IMR-90 (cell line): Measurements from ENCODE around the gene SLC9A5. TPM values are rescaled to one million over a fixed set of nuclear protein-coding genes. Genes with fewer than 3 reads are reported as not detected.

Source experiments
- ATAC-seq: fragments of 200-7000 bp; cut with Tn5 transposase; 2 replicates; pipeline ENCODE4 v1.9.1; 2020; ENCODE audit warnings: low read depth, mild to moderate bottlenecking, moderate library complexity
- BruUV-seq: library from RNA; stranded (reverse); fragments of 400-500 nt; replicated peaks from 2 replicates; lab custom pipeline; 2021; lab: Mats Ljungman, UMichigan
- CTCF ChIA-PET: fragments of 300-600 bp; formaldehyde crosslinking; extraction: SDS; loops from one replicate; lab custom pipeline; 2021; ENCODE audit warnings: antibody characterized with exemption; lab: Yijun Ruan, JAX
- POLR2A ChIA-PET: fragments of 300-600 bp; sonication (Branson Sonifier 250); formaldehyde crosslinking; loops from one replicate; lab custom pipeline; 2022; ENCODE audit warnings: antibody characterized with exemption; ENCODE audit not compliant: unreplicated experiment; lab: Charles Lee
- DNase-seq: peaks from one replicate; pipeline ENCODE4 v3.0.0; 2013
- H2AFZ ChIP-seq: replicated peaks from 2 replicates; pipeline ENCODE3; 2013; ENCODE audit warnings: low read length, mild to moderate bottlenecking; ENCODE audit not compliant: poor library complexity
- H2AK5ac ChIP-seq: 2 replicates; pipeline ENCODE4 v1.6.1; 2013; ENCODE audit warnings: low read depth, low read length, inconsistent platforms
- H2AK9ac ChIP-seq: replicated peaks from 2 replicates; pipeline ENCODE3; 2013; ENCODE audit warnings: mild to moderate bottlenecking, low read depth, low read length, moderate library complexity; ENCODE audit not compliant: poor library complexity
- H2BK120ac ChIP-seq: 2 replicates; pipeline ENCODE4 v1.6.1; 2013; ENCODE audit warnings: low read depth, low read length, inconsistent platforms
- H2BK15ac ChIP-seq: 3 replicates; pipeline ENCODE4 v1.6.1; 2013; ENCODE audit warnings: low read depth, low read length, inconsistent platforms
- H2BK20ac ChIP-seq: 2 replicates; pipeline ENCODE4 v1.6.1; 2013; ENCODE audit warnings: low read depth, mild to moderate bottlenecking, inconsistent platforms, low read length, moderate library complexity
- H2BK5ac ChIP-seq: 2 replicates; pipeline ENCODE4 v1.6.1; 2013; ENCODE audit warnings: mild to moderate bottlenecking, low read depth, low read length, inconsistent platforms; ENCODE audit not compliant: poor library complexity, severe bottlenecking
- H3K14ac ChIP-seq: replicated peaks from 2 replicates; pipeline ENCODE4 v1.6.1; 2013; ENCODE audit warnings: low read depth, low read length, inconsistent platforms
- H3K18ac ChIP-seq: 2 replicates; pipeline ENCODE4 v1.6.1; 2013; ENCODE audit warnings: low read depth, low read length, control low read depth
- H3K23ac ChIP-seq: 2 replicates; pipeline ENCODE4 v1.6.1; 2013; ENCODE audit warnings: low read depth, low read length, inconsistent platforms
- H3K27ac ChIP-seq: 2 replicates; pipeline ENCODE4 v1.5.1; 2013; ENCODE audit warnings: mild to moderate bottlenecking, control low read depth, low read length; ENCODE audit not compliant: insufficient read depth
- H3K27me3 ChIP-seq: 2 replicates; pipeline ENCODE4 v1.6.1; 2013; ENCODE audit warnings: low read length; ENCODE audit not compliant: control insufficient read depth, insufficient read depth
- H3K36me3 ChIP-seq: 2 replicates; pipeline ENCODE4 v1.6.1; 2013; ENCODE audit warnings: low read length, mixed read lengths; ENCODE audit not compliant: control insufficient read depth, insufficient read depth
- H3K4ac ChIP-seq: 2 replicates; pipeline ENCODE4 v1.6.1; 2013; ENCODE audit warnings: low read depth, low read length, inconsistent platforms
- H3K4me1 ChIP-seq: 2 replicates; pipeline ENCODE4 v1.6.1; 2013; ENCODE audit warnings: low read length, mixed read lengths; ENCODE audit not compliant: control insufficient read depth, insufficient read depth
- H3K4me2 ChIP-seq: 2 replicates; pipeline ENCODE4 v1.6.1; 2013; ENCODE audit warnings: low read depth, mild to moderate bottlenecking, control low read depth, low read length, moderate library complexity
- H3K4me3 ChIP-seq: 2 replicates; pipeline ENCODE4 v1.5.1; 2013; ENCODE audit warnings: low read depth, mild to moderate bottlenecking, control low read depth, low read length, moderate library complexity; ENCODE audit not compliant: insufficient read depth
- H3K56ac ChIP-seq: 2 replicates; pipeline ENCODE4 v1.6.1; 2013; ENCODE audit warnings: low read length, inconsistent platforms; ENCODE audit not compliant: insufficient read depth; ENCODE audit errors: extremely low read depth
- H3K79me1 ChIP-seq, 2 experiments: 2 replicates each; pipeline ENCODE4 v1.6.1; 2013; ENCODE audit warnings: low read length in 2 of 2, inconsistent platforms in 1 of 2, low read depth in 1 of 2
- H3K9ac ChIP-seq: 2 replicates; pipeline ENCODE4 v1.6.1; 2013; ENCODE audit warnings: low read depth, low read length, control low read depth
- H3K9me1 ChIP-seq: 2 replicates; pipeline ENCODE4 v1.6.1; 2013; ENCODE audit warnings: low read length, inconsistent platforms; ENCODE audit not compliant: insufficient read depth
- H3K9me3 ChIP-seq: 2 replicates; pipeline ENCODE4 v1.6.1; 2013; ENCODE audit warnings: low read length; ENCODE audit not compliant: control insufficient read depth, insufficient read depth
- H4K20me1 ChIP-seq: 2 replicates; pipeline ENCODE4 v1.6.1; 2013; ENCODE audit warnings: low read length, inconsistent platforms; ENCODE audit not compliant: insufficient read depth
- H4K5ac ChIP-seq: 2 replicates; pipeline ENCODE4 v1.6.1; 2013; ENCODE audit warnings: mild to moderate bottlenecking, low read depth, low read length, control low read depth
- H4K8ac ChIP-seq, 2 experiments: 2 replicates each; pipeline ENCODE4 v1.6.1; 2013; ENCODE audit warnings: low read depth in 2 of 2, low read length in 2 of 2, control low read depth in 1 of 2, inconsistent platforms in 1 of 2
- H4K91ac ChIP-seq: 2 replicates; pipeline ENCODE4 v1.6.1; 2013; ENCODE audit warnings: low read depth, low read length, inconsistent platforms; ENCODE audit not compliant: insufficient read depth
- CEBPB ChIP-seq: IDR thresholded peaks from 2 replicates; pipeline ENCODE4 v1.6.1; 2012; ENCODE audit warnings: low read depth, low read length, improper control_type of control experiment
- FOS ChIP-seq: fragments of 150-350 bp; IDR thresholded peaks from 2 replicates; pipeline ENCODE4 v1.6.1; 2016; ENCODE audit warnings: low read depth, low read length
- MAZ ChIP-seq: IDR thresholded peaks from 2 replicates; pipeline ENCODE4 v1.6.1; 2012; ENCODE audit warnings: low read depth, mild to moderate bottlenecking, low read length, improper control_type of control experiment, moderate library complexity, borderline replicate concordance
- RCOR1 ChIP-seq: IDR thresholded peaks from 2 replicates; pipeline ENCODE4 v1.6.1; 2012; ENCODE audit warnings: mild to moderate bottlenecking, low read length, improper control_type of control experiment; ENCODE audit not compliant: insufficient replicate concordance
- WGBS, 2 experiments: methylation state at CpG; one replicate each; pipeline versions ENCODE4 v1.1.5 to v1.1.7; 2013; ENCODE audit warnings: missing lambda C conversion rate in 2 of 2; ENCODE audit not compliant: insufficient read length in 1 of 2; ENCODE audit errors: extremely low coverage in 2 of 2; 5-methylcytosine and 5-hydroxymethylcytosine counted together
- dilution Hi-C: fragments of 300-500 bp; cut with HindIII; formaldehyde crosslinking; loops from one replicate; pipeline ENCODE4 v1.14.3; 2018; ENCODE audit warnings: low sequenced_read_pairs; ENCODE audit not compliant: unreplicated experiment
- in situ Hi-C: fragments of 300-500 bp; cut with MboI; formaldehyde crosslinking; loops from 3 replicates; pipeline ENCODE4 v1.14.3; 2019; ENCODE audit warnings: low sequenced_read_pairs, inconsistent platforms, mixed read lengths
- intact Hi-C: fragments of 100-400 bp; cut with micrococcal nuclease; formaldehyde crosslinking; loops from 2 replicates; pipeline ENCODE4 v1.10.0; 2022
- polyA plus RNA-seq, 3 experiments: library from polyadenylated mRNA; depleted of rRNA; stranded (reverse); fragments of >200 nt; gene quantifications; 2 replicates each; pipeline ENCODE4 v1.2.3, GENCODE V29; 2012; ENCODE audit warnings: low replicate concordance in 1 of 3
- total RNA-seq: library from RNA; depleted of rRNA; stranded (reverse); fragments of >200 nt; gene quantifications from 2 replicates; pipeline ENCODE4 v1.2.3, GENCODE V29; 2012

Gene SLC9A5
- total and polyA plus RNA-seq, 2 of the 4 experiments (the other 2 are of a cell fraction) = 1.8 to 5.7 TPM

GRCh38 chr16:67296420-67296819 lies 47.6 kb downstream of the SLC9A5 start:
- Histone ChIP-seq H3K27me3 (no peaks in the 10 kb centered on the region), H2BK5ac (peak overlapping the region; percentile 57), H3K9me1 (peaks cover 16% of the 10 kb centered on the region), H3K4ac (peak overlapping the region; percentile 61), H3K27ac (0 out of 2 replicates have a peak overlapping the region, but pooled peaks have one; percentile 1), H2BK20ac (peak overlapping the region; percentile 85; the same call in 1 of the 2 replicates), H3K56ac (no peak overlapping the region), H3K4me2 (no peak overlapping the region), H2AFZ (peak overlapping the region; percentile 28), H4K8ac (peak overlapping the region in 1 of 2 experiments; percentile 62; a peak in 1 of 4 replicates), H3K18ac (no peak overlapping the region; the same call in 1 of the 2 replicates), H3K23ac (peak overlapping the region; percentile 6; the same call in 1 of the 2 replicates), H3K79me1 (no peaks in the 10 kb centered on the region), H4K5ac (no peak overlapping the region; the same call in 1 of the 2 replicates), H3K14ac (no peak overlapping the region), H3K9ac (no peak overlapping the region), H3K4me1 (peaks cover 28% of the 10 kb centered on the region), H2BK15ac (peak overlapping the region; percentile 58; the same call in 2 of the 3 replicates), H2BK120ac (peak overlapping the region; percentile 77), H4K91ac (peak overlapping the region; percentile 76), H3K4me3 (no peak overlapping the region), H3K36me3 (no peaks in the 10 kb centered on the region), H2AK5ac (peak overlapping the region; percentile 80), H4K20me1 (no peaks in the 10 kb centered on the region; the same call in 1 of the 2 replicates), H2AK9ac (peak overlapping the region; percentile 70), H3K9me3 (no peaks in the 10 kb centered on the region)
- TF ChIP-seq CEBPB (no peak), MAZ (peak; percentile 50; the same call in 1 of the 2 replicates), RCOR1 (peak; percentile 20), FOS (peak; percentile 56)
- WGBS, 2 experiments = no CpG with 5 or more reads among the region's 3 CpGs
- POLR2A ChIA-PET = interaction anchor here (1.1 kb wide), 1 partner anchor 15 kb away, joined by 3 read pairs; no protein-coding TSS in a partner anchor
- in situ Hi-C loops = no loop called here
- dilution Hi-C loops = no loop called here
- CTCF ChIA-PET = interaction anchor here (0.5 kb wide), 1 partner anchor 197 kb away, joined by 3 read pairs; no protein-coding TSS in a partner anchor
- ATAC-seq = peak; percentile 75
- intact Hi-C loops = no loop called here
- DNase-seq = peak; percentile 92
- BruUV-seq = no TSS peak
